NCI-H2081 (cell line): ENCODE results near the gene SLC2A4.

ENCODE experiments used
- DNase-seq, 2 experiments: peaks; one replicate each; lab custom pipeline; 2025; lab: John Stamatoyannopoulos, UW

Gene SLC2A4

DNA sequence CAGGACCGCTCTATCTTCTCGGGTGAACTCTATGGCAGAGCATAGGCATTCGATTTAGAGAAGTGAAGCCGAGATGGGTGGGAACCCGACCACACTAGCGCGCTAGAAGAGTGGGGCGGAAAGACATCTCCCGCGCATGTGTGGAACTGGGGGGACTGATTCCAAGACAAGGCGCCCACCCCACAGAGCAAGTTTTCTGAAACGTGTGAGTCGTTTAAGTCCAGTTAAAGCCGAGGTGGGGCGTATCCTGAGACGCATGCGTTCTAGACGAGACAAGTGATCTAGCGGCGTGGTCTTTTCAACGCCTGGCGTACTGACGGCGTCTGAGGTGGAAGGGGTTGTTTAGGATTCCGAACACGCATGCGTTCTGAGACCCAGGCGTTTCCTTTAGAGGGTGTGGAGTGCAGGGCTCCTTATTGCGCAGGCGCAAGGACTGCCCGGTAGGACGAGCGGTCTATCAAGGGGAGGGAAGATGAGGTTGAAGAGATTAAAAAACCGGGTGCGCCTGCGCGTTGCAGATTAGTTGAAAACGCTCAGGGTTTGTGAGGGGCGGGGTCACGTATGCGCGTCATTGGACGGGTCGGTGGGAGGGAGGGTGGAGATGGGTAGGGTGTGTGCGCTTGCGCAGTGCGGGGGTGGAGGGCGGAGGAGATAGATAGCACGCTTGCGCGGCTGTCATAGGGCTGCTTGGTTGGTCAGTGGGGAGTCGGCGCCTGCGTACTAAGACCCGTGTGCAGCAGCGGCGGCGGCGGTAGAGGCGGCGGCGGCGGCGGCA, 25.6 kb downstream of the SLC2A4 start, which contains the start of gene EIF5A:
TSS of gene EIF5A (plus strand) at position 718 of the 775 bp plus-strand sequence. CDS start 2,008 bp downstream, outside the sequence.
- peak; percentile 98 for DNase-seq

DNA sequence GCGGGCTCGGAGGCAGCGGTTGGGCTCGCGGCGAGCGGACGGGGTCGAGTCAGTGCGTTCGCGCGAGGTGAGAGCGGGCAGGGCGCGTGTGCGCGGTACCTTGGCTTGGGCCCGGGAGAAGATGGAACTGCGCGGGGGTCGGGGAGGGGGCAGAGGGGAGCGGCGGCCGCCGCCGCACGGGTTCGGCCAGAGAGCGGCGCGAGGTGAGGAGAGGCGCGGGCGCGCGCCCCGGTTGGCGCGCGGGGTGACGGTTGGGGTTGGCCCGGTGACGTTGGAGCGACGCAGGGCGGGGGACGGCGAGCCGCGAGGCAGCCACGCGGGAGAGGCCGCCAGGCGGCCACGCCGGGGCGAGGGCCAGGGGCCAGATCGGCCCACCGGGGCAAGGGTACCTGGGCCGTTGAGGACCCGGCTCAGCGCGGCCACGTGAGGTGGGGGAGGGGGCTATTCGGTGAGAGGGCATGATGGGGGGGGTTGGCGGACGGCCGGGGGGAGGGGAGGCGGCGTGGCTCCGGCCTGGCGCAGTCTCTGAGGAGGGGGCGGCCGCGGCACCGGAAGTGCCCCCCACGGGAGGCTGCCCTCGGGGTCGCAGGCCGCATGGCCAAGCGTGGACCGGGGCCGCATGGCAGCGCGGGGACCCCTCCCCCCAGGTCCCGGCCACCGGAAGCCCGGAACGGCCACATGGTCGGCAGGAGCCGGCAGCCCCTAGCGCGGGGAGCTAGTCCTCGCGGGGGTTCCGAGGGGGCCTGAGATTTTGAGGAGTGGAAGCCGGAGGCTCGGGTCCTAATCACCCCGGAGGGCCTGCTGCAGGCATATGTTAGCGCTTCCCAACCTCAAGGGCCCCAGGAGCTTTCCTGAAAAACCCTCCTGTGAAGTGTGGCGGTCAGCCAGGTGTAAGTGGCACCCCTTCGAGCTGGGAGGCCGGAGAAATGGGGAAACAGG, 26.4 kb downstream of the SLC2A4 start:
- DNase-seq: peak in 1 of 2 experiments; percentile 37

DNA sequence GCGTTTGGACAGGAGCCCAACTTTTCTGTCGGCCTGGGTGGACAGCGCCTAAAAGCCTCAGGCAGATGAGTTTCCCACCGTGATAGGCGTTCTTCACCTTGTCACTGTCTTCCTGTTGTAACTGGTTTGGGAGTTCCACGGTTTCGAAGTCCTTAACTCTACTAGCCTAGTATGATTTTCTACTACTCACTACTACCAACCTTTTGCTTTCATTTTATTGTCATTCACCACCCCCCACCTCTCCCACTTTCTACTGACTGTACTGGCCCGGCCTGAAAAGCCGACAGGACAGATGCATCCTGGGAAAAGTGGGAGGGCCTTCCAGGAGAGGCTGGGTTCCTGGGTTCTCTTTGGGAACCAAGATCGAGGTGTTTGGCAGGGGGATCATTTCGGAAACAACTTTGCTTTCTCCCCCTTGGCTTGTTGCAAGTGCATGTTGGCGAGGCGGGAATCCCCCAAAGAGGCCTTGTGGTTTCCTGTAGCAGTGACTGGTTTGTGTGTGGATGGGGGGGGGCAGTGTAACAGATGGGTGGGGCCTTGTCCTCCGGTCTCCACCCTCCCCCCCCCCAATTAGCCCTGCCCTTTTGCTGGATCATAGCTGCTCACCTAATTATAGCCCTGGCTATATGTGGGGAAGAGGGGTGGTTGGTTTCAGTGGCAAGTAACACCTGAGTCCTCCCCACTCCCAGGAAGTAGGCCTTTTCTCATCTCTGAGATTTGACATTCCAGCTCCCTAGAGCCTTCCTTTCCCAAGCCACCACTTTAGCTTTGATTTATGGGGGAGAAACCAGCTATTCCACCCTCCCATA, 27.3 kb downstream of the SLC2A4 start:
- DNase-seq: peak; percentile 38 to 64

DNA sequence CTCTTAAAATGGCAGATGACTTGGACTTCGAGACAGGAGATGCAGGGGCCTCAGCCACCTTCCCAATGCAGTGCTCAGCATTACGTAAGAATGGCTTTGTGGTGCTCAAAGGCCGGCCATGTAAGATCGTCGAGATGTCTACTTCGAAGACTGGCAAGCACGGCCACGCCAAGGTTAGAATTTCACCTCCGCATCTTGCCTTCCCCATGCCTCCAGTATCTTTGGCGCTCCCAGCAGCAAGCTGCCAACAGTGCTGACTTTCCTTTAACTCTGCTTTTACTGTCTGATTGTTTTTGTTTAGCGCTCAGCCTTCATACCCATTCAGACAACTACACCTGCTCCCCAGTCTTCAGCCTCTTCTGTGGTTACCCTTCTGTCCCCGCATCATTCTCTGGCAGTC, 28.1 kb downstream of the SLC2A4 start:
- DNase-seq: no peak

DNA sequence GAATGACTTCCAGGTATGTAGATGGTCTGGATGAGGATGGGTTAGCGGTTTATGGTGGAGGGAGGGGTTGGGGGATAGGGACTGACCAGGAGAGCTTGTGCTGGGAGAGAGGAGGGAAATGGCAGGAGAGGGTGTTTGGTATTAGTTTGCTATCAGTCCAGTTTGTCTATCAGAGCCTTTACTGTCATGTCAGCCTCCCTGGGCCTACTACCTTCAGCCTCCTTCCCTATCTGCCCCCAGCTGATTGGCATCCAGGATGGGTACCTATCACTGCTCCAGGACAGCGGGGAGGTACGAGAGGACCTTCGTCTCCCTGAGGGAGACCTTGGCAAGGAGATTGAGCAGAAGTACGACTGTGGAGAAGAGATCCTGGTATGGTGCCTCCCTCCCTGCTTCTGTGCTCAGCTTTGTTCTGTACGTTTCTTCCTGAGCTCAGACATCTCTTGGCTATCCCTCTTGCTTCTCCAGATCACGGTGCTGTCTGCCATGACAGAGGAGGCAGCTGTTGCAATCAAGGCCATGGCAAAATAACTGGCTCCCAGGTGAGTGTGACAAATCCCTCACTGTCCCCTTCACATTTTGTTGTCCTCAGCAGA, 29.7 kb downstream of the SLC2A4 start:
- no peak for DNase-seq

DNA sequence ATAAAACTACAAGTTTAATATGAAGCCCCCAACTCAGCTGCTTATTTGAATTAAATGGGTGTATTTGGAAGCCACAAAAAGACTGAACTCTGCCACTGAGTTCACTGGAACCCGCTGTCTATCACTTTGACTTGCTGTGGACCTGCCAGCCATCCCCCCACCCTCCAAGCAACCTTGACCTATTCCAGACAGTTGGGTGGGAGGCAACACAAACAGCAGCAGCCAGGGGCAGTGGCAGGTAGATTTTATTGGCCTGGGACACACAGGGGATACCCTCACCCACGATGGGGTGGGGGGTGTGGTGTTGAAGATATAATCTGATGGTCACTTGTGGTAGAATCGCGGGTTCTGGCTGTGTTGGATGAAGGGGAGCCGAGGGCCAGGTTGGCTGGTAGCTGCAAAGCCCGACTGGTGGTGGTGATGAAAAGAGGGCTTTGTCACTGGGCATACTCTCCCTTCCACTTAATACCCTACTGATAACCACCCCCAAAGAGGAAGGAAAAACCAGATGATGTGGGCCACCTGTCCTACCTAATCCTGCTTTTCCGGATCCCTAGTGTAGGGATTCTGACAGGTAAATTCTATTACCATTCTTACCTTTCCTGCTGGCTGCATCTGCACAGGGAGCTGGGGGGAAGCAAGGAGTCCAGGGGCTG, 31.0 kb downstream of the SLC2A4 start:
- DNase-seq: no peak

DNA sequence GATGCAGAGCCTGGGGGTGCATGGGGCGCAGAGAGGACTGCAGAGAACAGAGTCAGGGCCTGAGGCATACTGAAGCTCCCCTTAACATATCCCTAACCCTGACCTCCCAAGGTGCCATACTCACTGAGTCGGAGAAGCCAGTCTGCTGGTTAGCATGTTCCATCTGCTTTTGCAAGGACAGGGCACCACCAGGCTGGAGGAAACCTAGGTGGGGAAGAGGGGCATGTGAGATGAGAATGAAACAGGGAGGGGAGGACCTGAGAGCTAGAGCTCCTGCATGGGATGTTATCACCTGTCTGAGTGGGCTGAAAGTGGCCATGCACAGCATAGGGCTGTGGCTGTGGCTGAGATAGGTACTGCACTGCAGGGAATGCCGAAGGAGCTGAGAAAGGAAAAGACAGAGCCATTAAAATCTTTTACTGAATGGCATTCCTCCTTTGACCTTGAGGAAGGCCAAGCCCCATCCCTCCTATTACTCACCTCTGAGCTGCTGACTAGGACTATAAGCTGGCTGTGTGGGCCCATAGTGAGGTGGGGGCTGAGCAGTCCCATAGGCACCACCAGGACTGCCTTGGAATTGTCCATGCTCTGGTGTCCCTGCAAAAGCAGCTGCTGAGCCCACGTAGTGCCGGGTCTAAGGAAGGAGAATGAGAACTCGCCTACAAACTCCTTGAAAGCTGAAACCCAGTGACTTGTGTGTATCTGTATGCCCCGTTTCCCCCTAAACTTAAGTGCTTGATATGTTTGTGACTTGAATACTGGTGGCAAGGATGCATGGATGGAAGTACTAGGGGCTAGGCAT, 31.8 kb downstream of the SLC2A4 start:
- no peak for DNase-seq

DNA sequence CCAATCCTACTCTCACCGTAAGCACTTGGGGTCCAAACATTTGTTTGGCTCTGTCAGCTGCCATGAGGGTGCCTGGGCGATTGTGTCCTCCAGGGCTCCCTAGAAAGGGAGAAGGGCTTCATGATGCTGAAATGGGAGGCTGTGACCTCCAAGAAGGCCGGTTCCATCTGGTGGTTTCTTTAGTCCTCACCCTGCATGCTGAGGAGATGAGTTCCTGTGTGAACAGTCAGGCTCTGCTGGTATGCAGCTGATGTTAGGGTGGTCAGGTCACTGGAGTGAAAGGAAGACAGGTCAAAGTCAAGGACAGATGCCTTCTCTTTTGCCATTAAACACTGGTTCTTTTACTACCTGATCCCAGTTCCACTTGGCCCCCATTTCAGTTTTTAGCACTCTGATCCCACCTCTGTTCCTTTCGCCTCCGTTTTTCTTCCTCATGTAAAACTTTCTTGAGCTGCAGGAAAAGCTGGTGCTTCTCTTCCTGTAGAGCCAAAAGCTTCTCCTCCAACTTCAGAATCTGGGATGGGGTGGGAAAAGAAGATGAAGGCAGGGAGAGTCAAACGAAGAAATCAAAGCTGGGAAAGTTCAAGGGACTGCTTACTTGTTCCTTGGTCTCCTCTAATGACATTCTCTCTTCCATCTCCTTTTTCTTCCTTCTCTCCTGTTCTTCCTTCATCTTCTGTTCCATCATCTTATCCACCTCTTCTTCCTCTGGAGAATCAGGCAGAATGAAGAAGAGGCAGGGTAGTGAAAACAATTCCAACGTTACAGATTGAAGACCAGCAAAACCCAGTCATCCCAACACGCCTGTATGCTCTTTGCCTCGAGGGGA, 32.6 kb downstream of the SLC2A4 start:
- DNase-seq: no peak

DNA sequence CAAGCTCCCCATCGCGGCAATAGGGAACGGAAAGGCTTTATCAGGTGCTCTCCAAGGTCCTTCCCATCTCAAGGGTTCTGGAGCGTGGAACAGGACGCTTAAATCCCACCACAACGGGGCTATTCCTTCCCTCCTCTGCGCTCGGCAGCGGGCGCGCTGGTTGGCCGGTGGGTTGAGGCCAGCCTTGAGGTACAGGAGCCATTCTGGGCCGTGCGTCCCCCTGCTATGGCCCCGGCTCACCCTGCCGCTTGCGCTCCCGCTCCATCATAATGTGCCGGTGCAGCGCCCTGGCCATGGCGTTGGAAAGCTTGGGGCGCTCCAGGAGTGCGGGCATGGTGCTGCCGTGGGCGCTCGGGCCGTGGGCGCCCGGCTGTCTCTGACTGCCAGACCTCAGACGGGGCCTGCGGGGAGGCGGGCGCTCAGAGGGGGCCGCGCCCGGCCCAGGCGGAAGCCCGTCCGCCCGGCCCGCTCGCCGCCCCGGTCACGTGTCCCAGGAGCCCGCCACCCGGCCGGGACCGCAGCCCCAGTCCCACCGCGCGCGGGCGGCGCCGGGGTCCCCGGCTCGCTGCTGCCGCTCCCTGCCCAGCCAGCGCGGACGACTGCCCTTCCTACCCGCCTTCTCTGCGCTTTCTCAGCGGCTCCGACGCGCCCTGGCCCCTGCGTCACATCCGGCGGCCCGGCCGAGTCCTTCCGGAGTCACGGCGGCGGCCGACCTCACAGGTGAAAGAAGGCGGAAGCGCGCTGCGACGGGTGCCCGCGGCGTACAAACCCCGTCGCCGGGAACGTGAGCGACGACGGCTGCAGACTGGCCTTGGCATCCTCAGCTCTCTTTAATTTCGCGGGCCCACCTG, 33.4 kb downstream of the SLC2A4 start, which contains the start of gene GPS2:
TSS of gene GPS2 (minus strand) at position 642 of the 851 bp plus-strand sequence. CDS start at position 334, 308 bp downstream.
- peak; percentile 71 to 80 for DNase-seq

DNA sequence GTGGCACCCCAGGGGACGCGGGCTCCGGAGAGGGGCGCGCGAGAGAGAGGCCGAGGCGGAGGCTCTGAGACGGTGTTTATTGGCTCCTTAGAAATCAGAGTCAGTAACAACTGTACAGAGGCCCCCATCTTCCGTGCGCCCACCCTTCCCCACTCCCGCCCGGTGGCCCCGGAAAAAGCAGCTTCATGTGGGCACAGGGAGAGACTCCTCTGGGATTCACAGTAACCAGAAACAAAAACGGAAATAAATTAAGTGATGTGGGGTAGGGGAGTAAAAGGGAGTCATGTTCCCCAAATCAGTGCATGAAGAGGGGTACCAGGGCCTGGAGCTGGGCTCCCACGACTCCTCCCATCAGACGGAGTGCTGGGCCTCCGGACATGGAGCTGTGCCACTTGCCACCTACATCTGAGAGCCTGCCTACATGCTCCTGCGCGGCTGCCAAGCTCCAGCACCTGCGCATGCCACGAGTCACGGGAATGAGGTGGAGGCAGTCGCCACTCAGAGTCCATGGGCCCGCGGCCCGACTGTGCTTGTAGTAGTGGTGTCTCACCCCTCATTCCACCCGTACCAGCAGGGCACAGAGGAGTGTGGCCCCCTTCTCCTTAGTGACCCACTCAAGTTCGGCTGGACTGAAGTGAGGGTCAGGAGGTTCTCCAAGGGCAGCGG, 34.2 kb downstream of the SLC2A4 start:
- DNase-seq: no peak

DNA sequence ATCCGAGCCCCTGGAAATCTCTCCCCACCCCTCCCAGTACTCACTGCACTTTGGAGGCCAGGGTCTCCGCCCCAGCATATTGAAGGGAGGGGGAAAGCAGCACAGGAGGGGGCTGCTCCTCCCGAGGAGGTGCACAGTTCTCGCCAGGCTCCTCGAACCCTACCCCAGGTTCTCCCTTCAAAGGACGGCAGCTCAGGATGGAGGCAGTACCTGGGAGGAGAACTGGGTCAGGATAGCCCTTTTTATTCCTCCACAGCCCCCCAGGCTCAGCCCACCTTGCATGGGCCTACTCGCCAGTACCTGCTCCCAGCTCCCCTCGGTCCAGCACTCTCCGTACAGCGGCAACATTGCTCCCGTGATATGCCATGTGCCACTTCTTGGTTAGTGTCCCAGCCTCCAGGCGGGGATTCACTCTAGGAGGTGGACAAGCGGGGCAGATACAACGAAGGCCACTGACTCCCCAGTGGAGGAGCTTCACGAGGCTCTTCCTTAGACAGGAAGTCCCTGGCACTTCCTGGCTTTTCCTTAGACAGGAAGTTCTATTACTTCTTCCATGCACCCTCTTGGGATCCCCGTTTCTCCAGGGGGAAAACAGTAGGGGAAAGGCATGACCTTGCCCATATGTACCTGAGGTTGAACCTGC, 35.8 kb downstream of the SLC2A4 start:
- no peak for DNase-seq

DNA sequence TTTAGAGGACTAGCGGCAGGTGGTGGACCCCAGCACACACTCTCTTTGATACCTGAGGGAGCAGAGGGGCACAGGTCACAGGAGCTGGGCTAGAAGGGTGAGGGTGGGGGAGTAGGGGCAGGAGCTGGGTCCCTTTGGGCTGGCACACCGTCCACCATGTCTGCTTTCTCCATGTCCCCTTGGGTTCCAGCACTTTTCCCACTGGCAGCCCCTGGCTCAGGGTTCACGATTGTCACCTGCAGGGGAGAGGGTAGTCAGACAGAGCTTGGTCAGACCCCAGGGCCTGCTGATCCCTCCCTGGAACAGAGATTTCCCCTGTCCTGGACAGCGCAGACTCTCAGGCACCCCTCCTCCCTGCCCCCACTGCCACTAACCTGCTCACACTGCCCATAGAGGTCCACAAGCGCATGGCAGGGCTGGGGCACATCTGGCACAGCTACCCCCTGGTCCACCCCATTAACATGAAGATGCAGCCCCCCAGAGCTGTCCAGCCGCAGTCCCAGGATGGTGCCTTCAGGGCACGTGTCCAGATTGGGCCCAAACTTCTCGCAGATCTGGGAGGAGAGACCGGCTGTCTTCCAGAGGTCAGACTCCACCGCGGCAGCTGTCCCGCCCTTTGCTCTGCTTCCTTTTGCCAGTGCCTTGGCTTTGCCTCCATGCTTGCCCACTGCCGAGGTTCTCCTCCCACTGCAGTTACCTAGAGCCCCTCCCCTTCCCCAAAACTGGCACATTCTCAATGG, 36.8 kb downstream of the SLC2A4 start:
- no peak for DNase-seq

DNA sequence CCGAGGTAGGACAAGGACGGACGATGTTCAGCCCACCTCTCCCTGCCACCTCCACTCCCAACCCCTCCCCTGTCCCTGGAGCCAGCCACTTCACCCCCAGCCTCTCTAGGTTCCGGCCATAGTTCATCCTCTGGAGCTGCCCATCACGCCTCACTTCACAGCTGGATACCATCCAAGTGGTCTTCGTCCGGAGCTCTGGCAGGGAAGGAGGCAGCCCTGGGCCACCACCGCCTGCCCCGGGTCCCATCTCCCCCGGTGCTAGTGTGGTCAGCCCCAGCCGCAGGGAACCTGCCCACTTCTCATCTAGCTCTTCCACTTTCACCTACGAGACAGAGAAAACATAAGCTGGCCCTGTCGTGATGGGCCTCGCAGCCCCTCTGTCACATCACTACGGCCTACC, 39.9 kb downstream of the SLC2A4 start:
- no peak for DNase-seq

DNA sequence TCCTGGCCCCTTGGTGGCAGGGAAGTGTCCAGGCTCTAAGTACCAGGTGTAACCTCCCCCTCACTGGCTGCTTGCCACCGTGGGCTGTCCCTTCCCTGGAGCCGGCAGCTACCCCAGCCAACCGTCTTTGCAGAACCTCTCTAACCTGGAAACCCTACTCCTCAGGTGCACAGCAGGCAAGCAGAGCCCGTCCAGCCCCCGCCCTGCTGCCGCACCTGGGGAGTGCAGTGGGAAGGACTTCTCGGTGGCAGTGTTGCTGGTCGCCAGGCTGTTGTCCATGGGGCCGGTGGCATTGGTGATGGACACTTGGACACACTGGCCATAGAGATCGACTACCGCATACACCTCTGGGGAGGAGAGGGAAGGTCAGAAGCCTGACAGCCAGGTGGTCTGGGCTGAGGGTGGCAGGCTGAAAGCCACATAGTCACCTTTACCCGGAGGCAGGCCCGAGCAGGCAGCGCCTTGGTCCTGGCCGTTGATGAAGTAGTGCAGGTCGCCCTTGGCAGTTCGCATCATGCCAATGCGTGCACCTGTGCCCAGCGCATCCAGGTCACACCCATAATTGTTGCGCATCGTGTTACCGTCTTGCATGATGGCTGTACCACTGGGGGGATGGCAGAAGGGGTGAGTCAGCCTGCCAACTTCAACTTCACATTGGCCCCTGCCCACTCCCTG, 41.1 kb downstream of the SLC2A4 start:
- DNase-seq: no peak

DNA sequence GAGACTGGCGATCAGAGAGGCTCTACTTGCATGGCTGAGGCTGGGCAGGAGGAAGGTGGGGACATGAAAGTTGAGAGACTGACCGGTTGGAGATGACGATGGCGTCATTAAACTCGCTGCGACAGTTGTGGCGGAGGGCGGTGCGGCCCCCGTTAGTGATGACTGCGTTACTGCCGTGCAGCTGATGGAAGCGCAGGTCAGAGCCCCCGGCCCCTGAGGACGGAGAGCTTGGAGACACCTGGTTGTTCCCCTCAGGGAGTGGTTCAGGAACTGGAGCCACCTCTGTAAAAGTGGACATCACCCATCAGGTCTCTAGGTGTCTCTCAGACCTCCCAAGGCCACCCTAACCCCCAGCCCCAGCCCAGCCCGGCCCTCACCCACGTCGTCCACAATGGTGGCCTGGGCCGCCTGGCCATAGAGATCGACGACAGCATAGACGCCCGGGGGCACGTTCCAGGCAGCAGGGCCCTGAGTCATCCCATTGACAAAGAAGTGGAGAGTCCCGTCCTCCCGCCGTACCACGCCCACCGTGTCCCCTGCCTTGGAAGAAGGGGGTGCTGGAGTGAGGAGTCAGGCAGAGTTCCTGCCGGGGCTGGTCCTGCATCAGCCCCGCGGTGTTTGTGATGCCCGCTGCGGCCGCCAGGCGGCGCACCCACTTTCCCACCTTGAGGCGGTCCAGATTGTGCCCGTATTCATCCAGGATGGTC, 42.4 kb downstream of the SLC2A4 start:
- DNase-seq: no peak
